ENCODE measurements around the gene EGFR.

GRCh38 chr7:54978364-54979116 lies 40.3 kb upstream of the EGFR start:
- TF ChIP-seq CTCF (IDR thresholded peaks at IDR 0.05; ENCODE audit: insufficient read depth, low read length, poor library complexity, severe bottlenecking) (no peak), EZH2phosphoT487 (conservative IDR thresholded peaks at IDR 0.05; ENCODE audit: low read length) (no peak)
